Measurements from ENCODE around the gene TNFAIP8L1.

GRCh38 chr19:4691373-4691772 lies 52.1 kb downstream of the TNFAIP8L1 start:
- TF ChIP-seq EZH2 (optimal IDR thresholded peaks at IDR 0.05; ENCODE audit: low read depth, low read length) (no peak), CTCF (IDR thresholded peaks at IDR 0.05; ENCODE audit: low read length) (no peak)
